Stimulated activated CD4-positive, alpha-beta T cell treated with anti-CD3 and anti-CD28 coated beads, Interleukin-1b, Interleukin-23, amount 100 ng/mL, for 4 hours (primary cell): Measurements from ENCODE around the gene BRPF1.

Experiments
- DNase-seq, 2 donors: peaks; one replicate each; pipeline ENCODE4 v3.0.0-alpha.2; 2020; ENCODE audit warnings: low read depth in 2 of 2

BRPF1 gene

GRCh38 chr3:9730657-9731205 lies 804 bp upstream of the BRPF1 start:
- no peak for DNase-seq

- peak in 1 of 2 donors; percentile 17 for DNase-seq
Observed at GRCh38 chr3:9732080-9732739, 675 bp downstream of the BRPF1 start.

GRCh38 chr3:9732740-9733115 lies 1.2 kb downstream of the BRPF1 start:
- DNase-seq: no peak

GRCh38 chr3:9736831-9737230 lies 5.3 kb downstream of the BRPF1 start:
- DNase-seq: no peak

GRCh38 chr3:9739181-9739580 lies 7.6 kb downstream of the BRPF1 start:
- DNase-seq: no peak

- no peak for DNase-seq
Observed at GRCh38 chr3:9742560-9742959, 11.0 kb downstream of the BRPF1 start.

- DNase-seq: no peak
Observed at GRCh38 chr3:9743548-9743947, 12.0 kb downstream of the BRPF1 start.

- DNase-seq: no peak
Observed at GRCh38 chr3:9744162-9744561, 12.6 kb downstream of the BRPF1 start.

- no peak for DNase-seq
Observed at GRCh38 chr3:9745521-9745920, 14.0 kb downstream of the BRPF1 start.

GRCh38 chr3:9746330-9746729 lies 14.8 kb downstream of the BRPF1 start:
- no peak for DNase-seq

GRCh38 chr3:9747267-9747666 lies 15.7 kb downstream of the BRPF1 start:
- DNase-seq: no peak

- DNase-seq: no peak
Observed at GRCh38 chr3:9748031-9748430, 16.5 kb downstream of the BRPF1 start.

- DNase-seq: no peak
Observed at GRCh38 chr3:9749296-9749644, 17.7 kb downstream of the BRPF1 start.

GRCh38 chr3:9749645-9750555 lies 18.4 kb downstream of the BRPF1 start, which contains the start of gene OGG1:
OGG1 (plus strand) TSS chr3:9749952; CDS start chr3:9750287, 335 bp downstream.
- DNase-seq: peak; percentile 85 to 89

GRCh38 chr3:9750556-9751411 lies 19.2 kb downstream of the BRPF1 start:
- DNase-seq: no peak

GRCh38 chr3:9754678-9755077 lies 23.1 kb downstream of the BRPF1 start:
- DNase-seq: no peak

- DNase-seq: no peak
Observed at GRCh38 chr3:9757427-9757826, 25.9 kb downstream of the BRPF1 start.

- DNase-seq: no peak
Observed at GRCh38 chr3:9760779-9761505, 29.4 kb downstream of the BRPF1 start.

- DNase-seq: no peak
Observed at GRCh38 chr3:9761919-9762318, 30.4 kb downstream of the BRPF1 start.

GRCh38 chr3:9762871-9763270 lies 31.3 kb downstream of the BRPF1 start:
- DNase-seq: no peak

- no peak for DNase-seq
Observed at GRCh38 chr3:9765865-9766264, 34.3 kb downstream of the BRPF1 start.
